Measurements from ENCODE around the gene CBLB.

- TF ChIP-seq CTCF (IDR thresholded peaks at IDR 0.05; ENCODE audit: low read depth, low read length) (no peak), EZH2phosphoT487 (IDR thresholded peaks at IDR 0.05; ENCODE audit: low read depth) (no peak)
Measured at GRCh38 chr3:105764378-105765307, 104.2 kb downstream of the CBLB start.

Measured in OCI-LY3 (cell line).